K562 (cell line): ENCODE measurements around the gene CLASP2. TPM values are rescaled to one million over a fixed set of nuclear protein-coding genes. Genes with fewer than 3 reads are reported as not detected.

ENCODE experiments used
- CC2D1A ChIP-seq: fragments of 450-650 bp; IDR thresholded peaks from 2 replicates; pipeline ENCODE4 v1.6.1; 2017; ENCODE audit warnings: mild to moderate bottlenecking
- TBP ChIP-seq: optimal IDR thresholded peaks from 2 replicates; pipeline ENCODE3; 2011; ENCODE audit warnings: low read depth, low read length, improper control_type of control experiment
- ZEB2 ChIP-seq: fragments of 450-650 bp; IDR thresholded peaks from 2 replicates; pipeline ENCODE4 v1.6.1; 2016
- polyA plus RNA-seq, 8 experiments: library from polyadenylated mRNA; depleted of rRNA in 4 of 8; stranded (reverse) in 5 of 8; unstranded in 3 of 8; fragments of >200 nt; fragmentation: Nextera tagmentation in 2 of 8; fragmentation: Illumina TruSeq in 1 of 8; extraction: Ambion mirVana in 2 of 8; extraction: Trizol in 1 of 8; gene quantifications; 2 replicates each; pipeline versions ENCODE4 v1.2.1 to v1.2.3, GENCODE V29; 2011 to 2014; ENCODE audit warnings: inconsistent platforms in 1 of 8, missing spikeins in 1 of 8
- total RNA-seq, 7 experiments: library from RNA; depleted of rRNA in 6 of 7; stranded (reverse); fragments of >200 nt in 6 of 7; fragmentation: Illumina TruSeq in 2 of 7; extraction: Trizol in 2 of 7; gene quantifications; 2 replicates each; pipeline versions ENCODE4 v1.2.1 to v1.2.3, GENCODE V29; 2011 to 2021; ENCODE audit warnings: low replicate concordance in 1 of 7
- TF ChIP-seq, protein P1 (sequence below): fragments of 250-450 bp; sonication (Bioruptor Pico); IDR thresholded peaks from 2 replicates; pipeline ENCODE4 v1.4.0; 2020
- TF ChIP-seq, protein P2 (sequence below), 2 experiments: fragments of 450-650 bp in 1 of 2; sonication (generic) in 1 of 2; formaldehyde crosslinking in 1 of 2; IDR thresholded peaks; 2 replicates each; pipeline versions ENCODE4 v1.7.1 to v1.9.0; 2016 to 2022; ENCODE audit warnings: inconsistent platforms in 1 of 2, mild to moderate bottlenecking in 1 of 2, missing genetic modification reagents in 1 of 2
- TF ChIP-seq, protein P3 (sequence below), 3 experiments: fragments of 200-800 bp in 1 of 3; fragments of 250-450 bp in 1 of 3; fragments of 450-650 bp in 1 of 3; sonication (Bioruptor Pico) in 1 of 3; sonication (Bioruptor generic) in 1 of 3; formaldehyde crosslinking in 1 of 3; IDR thresholded peaks; 2 replicates each; pipeline versions ENCODE4 v1.6.1 to v1.8.0; 2016 to 2022; ENCODE audit warnings: mild to moderate bottlenecking in 2 of 3, missing genetic modification characterization in 2 of 3, missing compliant biosample characterization in 1 of 3, moderate library complexity in 1 of 3
- TF ChIP-seq, protein P4 (sequence below): fragments of 450-650 bp; IDR thresholded peaks from 2 replicates; pipeline ENCODE4 v1.6.1; 2016; ENCODE audit warnings: low read depth, mild to moderate bottlenecking, moderate library complexity

The CLASP2 gene
- total and polyA plus RNA-seq, 9 of the 15 experiments (the other 6 are each of a cell fraction or from before 2014, with no cell fraction given), result 13.5 to 107 (median 71.8) TPM

DNA sequence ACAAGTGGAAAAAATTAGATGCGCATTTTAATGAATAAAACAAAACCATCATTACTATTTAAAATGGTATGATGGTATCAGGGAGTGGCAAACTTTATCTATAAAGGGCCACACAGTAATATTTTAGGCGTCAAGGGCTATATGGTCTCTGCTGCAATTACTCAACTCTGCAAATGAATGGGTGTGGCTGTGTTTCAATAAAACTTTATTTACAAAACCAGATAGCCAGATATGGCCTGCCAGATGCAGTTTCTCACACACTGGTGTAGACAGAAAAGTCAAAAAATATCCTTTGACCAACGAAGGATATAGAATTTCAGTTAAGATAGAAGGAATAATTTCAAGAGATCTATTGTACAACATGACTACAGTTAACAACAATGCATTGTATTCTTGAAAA, 83.8 kb downstream of the CLASP2 start (continued):
- TF ChIP-seq, protein P1, sequence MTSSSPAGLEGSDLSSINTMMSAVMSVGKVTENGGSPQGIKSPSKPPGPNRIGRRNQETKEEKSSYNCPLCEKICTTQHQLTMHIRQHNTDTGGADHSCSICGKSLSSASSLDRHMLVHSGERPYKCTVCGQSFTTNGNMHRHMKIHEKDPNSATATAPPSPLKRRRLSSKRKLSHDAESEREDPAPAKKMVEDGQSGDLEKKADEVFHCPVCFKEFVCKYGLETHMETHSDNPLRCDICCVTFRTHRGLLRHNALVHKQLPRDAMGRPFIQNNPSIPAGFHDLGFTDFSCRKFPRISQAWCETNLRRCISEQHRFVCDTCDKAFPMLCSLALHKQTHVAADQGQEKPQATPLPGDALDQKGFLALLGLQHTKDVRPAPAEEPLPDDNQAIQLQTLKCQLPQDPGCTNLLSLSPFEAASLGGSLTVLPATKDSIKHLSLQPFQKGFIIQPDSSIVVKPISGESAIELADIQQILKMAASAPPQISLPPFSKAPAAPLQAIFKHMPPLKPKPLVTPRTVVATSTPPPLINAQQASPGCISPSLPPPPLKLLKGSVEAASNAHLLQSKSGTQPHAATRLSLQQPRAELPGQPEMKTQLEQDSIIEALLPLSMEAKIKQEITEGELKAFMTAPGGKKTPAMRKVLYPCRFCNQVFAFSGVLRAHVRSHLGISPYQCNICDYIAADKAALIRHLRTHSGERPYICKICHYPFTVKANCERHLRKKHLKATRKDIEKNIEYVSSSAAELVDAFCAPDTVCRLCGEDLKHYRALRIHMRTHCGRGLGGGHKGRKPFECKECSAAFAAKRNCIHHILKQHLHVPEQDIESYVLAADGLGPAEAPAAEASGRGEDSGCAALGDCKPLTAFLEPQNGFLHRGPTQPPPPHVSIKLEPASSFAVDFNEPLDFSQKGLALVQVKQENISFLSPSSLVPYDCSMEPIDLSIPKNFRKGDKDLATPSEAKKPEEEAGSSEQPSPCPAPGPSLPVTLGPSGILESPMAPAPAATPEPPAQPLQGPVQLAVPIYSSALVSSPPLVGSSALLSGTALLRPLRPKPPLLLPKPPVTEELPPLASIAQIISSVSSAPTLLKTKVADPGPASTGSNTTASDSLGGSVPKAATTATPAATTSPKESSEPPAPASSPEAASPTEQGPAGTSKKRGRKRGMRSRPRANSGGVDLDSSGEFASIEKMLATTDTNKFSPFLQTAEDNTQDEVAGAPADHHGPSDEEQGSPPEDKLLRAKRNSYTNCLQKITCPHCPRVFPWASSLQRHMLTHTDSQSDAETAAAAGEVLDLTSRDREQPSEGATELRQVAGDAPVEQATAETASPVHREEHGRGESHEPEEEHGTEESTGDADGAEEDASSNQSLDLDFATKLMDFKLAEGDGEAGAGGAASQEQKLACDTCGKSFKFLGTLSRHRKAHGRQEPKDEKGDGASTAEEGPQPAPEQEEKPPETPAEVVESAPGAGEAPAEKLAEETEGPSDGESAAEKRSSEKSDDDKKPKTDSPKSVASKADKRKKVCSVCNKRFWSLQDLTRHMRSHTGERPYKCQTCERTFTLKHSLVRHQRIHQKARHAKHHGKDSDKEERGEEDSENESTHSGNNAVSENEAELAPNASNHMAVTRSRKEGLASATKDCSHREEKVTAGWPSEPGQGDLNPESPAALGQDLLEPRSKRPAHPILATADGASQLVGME (CRISPR knock-in tag), result no peak
- no peak for TF ChIP-seq CC2D1A
- TF ChIP-seq, protein P2, sequence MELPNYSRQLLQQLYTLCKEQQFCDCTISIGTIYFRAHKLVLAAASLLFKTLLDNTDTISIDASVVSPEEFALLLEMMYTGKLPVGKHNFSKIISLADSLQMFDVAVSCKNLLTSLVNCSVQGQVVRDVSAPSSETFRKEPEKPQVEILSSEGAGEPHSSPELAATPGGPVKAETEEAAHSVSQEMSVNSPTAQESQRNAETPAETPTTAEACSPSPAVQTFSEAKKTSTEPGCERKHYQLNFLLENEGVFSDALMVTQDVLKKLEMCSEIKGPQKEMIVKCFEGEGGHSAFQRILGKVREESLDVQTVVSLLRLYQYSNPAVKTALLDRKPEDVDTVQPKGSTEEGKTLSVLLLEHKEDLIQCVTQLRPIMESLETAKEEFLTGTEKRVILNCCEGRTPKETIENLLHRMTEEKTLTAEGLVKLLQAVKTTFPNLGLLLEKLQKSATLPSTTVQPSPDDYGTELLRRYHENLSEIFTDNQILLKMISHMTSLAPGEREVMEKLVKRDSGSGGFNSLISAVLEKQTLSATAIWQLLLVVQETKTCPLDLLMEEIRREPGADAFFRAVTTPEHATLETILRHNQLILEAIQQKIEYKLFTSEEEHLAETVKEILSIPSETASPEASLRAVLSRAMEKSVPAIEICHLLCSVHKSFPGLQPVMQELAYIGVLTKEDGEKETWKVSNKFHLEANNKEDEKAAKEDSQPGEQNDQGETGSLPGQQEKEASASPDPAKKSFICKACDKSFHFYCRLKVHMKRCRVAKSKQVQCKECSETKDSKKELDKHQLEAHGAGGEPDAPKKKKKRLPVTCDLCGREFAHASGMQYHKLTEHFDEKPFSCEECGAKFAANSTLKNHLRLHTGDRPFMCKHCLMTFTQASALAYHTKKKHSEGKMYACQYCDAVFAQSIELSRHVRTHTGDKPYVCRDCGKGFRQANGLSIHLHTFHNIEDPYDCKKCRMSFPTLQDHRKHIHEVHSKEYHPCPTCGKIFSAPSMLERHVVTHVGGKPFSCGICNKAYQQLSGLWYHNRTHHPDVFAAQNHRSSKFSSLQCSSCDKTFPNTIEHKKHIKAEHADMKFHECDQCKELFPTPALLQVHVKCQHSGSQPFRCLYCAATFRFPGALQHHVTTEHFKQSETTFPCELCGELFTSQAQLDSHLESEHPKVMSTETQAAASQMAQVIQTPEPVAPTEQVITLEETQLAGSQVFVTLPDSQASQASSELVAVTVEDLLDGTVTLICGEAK (IDR thresholded peaks at IDR 0.05), result peak; percentile 98
- TF ChIP-seq, protein P2 (CRISPR knock-in tag; IDR thresholded peaks at IDR 0.05), result peak; percentile 97
- TF ChIP-seq, protein P3, sequence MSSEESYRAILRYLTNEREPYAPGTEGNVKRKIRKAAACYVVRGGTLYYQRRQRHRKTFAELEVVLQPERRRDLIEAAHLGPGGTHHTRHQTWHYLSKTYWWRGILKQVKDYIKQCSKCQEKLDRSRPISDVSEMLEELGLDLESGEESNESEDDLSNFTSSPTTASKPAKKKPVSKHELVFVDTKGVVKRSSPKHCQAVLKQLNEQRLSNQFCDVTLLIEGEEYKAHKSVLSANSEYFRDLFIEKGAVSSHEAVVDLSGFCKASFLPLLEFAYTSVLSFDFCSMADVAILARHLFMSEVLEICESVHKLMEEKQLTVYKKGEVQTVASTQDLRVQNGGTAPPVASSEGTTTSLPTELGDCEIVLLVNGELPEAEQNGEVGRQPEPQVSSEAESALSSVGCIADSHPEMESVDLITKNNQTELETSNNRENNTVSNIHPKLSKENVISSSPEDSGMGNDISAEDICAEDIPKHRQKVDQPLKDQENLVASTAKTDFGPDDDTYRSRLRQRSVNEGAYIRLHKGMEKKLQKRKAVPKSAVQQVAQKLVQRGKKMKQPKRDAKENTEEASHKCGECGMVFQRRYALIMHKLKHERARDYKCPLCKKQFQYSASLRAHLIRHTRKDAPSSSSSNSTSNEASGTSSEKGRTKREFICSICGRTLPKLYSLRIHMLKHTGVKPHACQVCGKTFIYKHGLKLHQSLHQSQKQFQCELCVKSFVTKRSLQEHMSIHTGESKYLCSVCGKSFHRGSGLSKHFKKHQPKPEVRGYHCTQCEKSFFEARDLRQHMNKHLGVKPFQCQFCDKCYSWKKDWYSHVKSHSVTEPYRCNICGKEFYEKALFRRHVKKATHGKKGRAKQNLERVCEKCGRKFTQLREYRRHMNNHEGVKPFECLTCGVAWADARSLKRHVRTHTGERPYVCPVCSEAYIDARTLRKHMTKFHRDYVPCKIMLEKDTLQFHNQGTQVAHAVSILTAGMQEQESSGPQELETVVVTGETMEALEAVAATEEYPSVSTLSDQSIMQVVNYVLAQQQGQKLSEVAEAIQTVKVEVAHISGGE (CRISPR knock-in tag; IDR thresholded peaks at IDR 0.05), result no peak
- TF ChIP-seq, protein P4, sequence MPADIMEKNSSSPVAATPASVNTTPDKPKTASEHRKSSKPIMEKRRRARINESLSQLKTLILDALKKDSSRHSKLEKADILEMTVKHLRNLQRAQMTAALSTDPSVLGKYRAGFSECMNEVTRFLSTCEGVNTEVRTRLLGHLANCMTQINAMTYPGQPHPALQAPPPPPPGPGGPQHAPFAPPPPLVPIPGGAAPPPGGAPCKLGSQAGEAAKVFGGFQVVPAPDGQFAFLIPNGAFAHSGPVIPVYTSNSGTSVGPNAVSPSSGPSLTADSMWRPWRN, result no peak
- no peak for TF ChIP-seq TBP
- TF ChIP-seq ZEB2, result no peak
